Stimulated activated CD4-positive, alpha-beta T cell treated with anti-CD3 and anti-CD28 coated beads, Interleukin-4, amount 100 ng/mL, for 48 hours (primary cell): ENCODE results near the gene KCNMA1.

Experiments used
- DNase-seq, 2 donors: peaks; one replicate each; pipeline ENCODE4 v3.0.0-alpha.2; 2020; ENCODE audit warnings: low read depth in 2 of 2

The KCNMA1 gene

DNA sequence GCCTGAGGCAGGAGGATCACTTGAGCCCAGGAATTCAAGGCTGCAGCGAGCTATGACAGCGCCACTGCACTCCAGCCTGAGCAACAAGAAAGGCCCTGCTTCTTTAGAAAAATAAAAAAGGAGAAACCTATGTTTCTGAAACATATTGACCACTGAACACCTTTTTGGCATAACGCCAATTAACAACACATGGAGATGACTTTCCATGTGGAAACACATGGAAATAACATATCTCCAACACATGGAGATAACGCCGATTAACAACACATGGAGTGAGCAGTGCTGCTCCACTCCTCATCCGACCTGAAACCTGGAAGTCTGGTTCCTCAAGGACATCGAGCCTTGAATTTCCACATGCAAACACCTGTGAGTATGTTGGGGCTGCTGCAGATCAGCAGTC, 126.9 kb downstream of the KCNMA1 start:
- no peak for DNase-seq

DNA sequence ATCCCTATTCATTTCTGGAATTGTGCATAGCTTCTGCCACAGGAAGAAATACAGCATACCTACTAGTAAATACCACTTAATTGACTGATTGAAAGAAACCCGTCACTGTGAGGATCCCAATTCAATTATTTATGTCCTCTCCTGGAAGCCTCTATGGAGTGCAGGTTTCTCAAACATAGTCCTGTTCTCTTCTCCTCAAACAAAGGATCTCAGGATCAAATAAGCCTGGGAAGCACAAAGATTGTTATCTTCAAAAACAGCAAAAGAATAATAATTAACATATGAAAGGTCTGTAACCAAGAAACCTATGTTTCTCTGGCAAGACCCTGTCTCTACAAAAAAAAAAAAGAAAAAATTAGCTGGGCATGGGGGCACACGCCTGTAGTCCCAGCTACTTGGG, 127.3 kb downstream of the KCNMA1 start:
- no peak for DNase-seq

DNA sequence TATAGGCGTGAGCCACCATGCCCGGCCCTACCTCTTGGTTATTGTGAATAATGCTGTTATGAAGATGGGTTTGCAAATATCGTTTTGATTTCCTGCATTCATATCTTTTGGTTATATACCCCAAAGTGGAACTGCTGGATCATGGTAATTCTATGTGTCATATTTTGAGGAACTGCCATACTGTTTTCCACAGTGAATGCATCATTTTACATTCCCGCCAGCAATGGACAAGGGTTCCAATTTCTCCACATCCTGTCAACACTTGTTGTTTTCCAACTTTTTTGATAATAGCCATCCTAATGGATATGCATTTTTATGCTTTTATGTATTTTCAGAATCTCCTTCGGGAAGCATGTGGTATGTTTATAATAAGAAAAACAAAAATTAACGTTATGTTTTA, 128.2 kb downstream of the KCNMA1 start:
- no peak for DNase-seq

DNA sequence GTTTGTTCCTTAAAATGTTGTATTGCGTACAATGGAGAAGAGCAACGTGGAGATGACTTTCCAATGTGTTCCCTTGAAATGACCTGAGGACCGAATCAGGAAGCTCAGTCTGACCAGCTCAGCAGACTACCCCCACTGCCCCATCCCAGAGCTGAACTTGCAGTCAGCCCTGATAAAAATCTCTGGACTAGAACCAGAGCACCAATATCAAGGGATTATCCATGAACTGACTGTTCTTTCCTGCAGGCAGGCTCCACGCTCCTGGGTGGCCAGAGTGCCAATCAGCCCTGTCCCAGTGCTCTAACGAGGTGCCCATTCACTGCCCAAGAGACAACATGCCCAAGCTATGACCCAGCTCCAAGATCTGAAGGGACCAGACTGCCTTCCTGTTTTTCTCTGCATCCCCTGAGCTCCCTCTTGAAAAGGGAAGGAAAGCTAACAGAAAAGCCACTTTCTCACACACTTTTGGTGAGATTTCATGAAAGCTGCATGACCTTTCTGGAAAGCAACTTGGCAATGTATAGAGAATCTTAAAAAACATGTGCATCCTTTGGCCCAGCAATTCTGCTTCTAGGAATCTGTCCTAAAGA, 130.2 kb downstream of the KCNMA1 start:
- no peak for DNase-seq

DNA sequence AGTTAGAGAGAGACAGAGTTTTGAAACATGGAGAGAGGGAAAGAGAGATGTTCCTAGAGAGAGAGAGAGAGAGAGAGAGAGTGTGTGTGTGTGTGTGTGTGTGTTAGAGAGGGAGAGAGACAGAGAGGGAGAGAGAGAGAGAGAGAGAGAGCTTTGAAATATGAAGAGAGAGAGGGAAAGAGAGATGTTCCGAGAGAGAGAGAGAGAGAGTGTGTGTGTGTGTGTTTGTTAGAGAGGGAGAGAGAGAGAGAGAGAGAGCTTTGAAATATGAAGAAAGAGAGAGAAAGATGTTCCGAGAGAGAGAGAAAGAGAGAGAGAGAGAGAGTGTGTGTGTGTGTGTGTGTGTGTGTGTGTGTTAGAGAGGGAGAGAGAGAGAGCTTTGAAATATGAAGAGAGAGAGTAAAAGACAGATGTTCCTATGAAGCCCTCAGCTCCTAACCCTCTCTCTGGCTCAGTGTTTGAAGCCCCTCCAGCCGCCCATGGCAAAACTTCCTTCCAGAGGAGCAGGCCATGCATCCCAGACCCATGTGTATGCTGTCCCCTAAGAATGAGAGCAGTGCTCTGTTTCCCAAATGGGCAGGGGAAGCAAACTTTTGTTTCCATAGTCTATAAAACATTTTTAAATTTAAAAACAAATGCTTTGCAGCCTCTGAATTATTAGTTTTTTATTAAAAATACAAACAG, 130.9 kb downstream of the KCNMA1 start:
- no peak for DNase-seq

DNA sequence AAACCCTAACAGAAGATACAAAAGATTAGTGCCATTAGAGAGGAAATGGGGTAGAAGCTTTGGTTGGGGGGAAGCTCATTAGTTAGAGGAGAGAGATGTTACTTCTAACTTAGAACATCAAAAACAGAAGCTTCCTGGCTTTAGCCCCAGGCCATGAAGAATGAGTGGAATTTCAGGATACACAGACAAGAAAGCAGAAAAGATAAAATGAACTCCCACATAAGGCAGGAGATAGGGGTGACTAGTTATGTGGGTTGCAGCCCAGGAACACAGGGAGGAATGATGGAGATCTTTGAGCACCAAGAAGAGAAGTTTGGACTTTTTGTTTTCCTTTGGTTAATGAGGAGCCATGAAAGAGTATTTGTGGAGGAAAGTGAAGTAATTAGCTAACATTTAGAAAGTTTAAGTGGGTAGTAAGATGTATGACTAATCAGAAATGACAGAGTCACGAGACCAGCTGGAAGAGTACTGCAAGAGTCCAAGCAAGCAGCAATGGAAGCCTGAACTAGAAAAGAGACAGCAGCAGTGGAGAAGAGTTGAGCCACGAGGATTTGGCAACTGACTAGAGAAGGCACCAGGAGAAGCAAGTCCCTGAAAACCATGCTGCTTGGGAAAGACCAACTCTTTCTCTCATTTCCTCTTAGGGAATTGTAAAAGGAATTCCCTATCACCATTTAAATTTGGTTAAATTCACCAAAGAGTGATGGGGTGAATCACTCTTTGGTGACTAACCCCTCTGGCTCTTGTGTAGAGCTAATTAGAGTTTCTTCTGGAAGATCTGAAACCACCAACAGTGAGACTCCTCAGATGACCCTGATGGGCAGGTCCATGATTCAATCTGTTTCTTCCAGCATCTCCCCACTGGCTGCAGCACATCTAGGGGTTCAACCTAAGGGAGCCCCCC, 131.9 kb downstream of the KCNMA1 start:
- no peak for DNase-seq

DNA sequence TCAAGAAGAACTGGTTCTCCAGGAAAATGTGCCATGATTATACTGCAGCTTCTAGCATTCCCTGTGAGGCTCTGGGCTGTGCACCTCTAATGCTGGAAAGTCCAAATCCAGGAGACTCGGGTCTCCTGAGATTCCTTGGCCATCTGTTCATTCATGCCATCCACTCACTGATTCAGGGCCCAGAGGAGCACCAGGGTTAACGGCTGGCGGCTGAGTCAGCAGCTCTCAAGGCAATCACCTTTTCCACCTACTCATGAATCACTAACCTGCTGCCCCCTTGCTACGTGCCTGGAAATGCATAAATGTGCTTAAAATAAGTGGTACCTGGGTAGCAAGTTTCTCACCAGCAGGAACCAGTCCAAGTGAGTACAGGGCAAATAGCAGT, 132.7 kb downstream of the KCNMA1 start:
- no peak for DNase-seq

DNA sequence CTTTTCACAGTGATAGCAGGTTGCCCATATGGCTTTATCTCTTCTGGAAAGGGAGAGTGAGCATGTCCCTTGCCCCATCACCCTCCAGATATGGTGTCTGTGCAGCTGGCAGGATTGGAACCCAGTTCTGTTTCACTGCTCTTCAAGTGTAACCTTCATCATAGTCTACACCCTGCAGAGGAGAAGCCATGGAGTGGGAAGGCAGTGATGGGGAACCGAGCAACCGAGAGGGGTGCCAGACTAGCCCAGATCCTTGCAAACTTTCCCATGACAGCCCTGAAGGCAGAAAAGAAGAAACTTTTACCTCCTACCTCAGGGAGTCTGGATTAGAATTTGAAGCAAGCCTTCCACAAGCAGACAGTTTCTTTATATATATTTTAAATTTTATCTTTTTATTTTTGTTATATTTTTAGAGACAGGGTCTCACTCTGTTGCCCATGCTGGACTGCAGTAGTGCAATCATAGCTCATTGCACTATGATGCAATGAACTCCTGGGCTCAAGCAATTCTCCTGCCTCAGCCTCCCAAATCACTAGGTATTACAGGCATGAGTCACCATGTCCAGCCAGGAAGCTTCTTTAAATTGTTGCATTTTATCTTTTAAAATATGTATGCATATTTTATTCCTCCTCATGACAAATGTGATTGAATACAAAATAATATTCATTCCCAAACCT, 133.3 kb downstream of the KCNMA1 start:
- DNase-seq, result no peak

DNA sequence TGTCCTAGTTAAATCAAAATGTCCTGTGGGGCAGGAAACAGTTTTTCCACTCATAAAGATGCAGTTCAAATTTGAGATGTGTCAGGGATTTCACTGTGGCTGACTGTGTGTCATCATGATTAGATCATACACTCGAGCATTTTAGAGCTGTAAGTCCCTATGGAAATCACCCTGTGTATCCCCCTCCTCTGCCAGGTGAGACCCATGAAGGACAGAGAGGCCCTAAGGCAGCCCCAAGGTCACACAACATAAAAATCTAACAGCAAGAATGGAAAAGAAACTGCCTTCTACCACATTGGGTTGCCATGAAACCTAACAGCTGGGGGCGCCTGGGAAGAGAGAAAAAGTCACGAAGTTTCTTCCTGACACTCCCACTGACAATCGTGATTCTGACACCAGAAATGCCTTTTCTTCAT, 135.8 kb downstream of the KCNMA1 start:
- DNase-seq, result no peak

DNA sequence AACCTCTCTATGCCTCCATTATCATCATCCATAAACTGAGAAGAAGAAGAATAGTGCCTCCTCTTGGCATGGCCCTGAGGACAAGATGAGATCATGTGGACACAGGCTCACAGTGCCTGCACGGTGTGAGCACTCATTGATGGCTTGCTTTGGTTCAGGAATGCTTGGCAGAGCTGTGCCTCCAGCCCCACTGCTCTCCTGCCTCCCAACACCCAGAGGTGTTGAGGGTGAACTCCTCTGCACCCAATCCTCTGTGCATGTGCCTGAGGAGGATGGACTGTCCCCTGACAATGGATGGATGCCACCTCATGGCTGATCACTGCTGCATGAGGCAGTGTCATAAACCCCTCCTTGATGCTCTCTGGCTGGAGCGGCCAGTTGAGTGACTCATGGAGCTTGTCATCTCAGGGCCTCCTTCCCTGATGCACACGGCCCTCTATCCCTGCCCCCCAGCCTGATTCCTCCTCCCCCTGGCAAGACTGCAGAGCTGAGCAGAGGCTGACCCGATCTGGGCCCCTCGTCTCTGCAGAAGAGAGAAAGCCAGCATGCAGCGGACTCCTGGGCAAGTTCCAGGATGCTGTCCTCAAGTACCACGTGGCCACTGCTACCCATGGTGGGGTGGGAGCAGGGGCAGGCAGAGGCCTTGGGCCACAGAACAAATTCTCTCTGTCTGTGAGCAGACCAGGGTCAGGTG, 136.3 kb downstream of the KCNMA1 start:
- no peak for DNase-seq

DNA sequence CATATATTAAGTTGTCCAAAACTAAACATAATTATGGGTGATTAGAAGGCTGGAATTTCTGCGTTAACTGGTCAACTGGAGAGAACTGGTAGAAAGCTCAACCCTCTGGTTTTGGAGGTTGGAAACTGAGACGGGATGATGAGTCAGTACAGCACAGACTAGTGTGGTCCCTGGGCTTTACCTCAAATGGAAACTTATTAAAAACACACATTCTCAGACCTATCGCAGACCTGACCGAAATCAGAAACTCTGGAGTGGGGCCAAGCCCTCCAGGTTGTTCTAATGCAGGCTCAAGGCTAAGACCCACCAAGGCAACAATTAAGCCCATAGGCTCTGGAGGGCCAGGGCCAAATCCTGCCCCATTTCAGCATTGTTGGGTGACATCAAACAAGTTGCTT, 136.9 kb downstream of the KCNMA1 start:
- DNase-seq, result no peak

DNA sequence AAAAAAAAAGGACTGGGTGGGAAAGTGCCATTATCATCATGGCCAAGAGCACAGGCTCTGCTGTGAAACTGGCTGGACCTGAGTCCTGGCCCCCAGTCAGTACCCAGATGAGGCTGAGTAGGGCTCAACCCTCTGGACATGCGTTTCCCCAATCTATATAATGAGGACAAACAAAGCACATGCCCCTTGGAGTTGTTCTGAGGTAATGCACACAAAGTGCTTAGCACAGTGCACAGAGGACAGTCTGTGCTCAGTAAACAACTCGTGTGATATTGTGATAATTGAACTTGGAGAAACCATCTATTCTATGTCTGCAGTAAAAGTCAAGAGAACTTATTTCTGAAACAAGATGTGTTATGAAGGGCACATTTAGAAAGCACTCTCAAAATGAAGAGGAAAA, 138.8 kb downstream of the KCNMA1 start:
- no peak for DNase-seq

DNA sequence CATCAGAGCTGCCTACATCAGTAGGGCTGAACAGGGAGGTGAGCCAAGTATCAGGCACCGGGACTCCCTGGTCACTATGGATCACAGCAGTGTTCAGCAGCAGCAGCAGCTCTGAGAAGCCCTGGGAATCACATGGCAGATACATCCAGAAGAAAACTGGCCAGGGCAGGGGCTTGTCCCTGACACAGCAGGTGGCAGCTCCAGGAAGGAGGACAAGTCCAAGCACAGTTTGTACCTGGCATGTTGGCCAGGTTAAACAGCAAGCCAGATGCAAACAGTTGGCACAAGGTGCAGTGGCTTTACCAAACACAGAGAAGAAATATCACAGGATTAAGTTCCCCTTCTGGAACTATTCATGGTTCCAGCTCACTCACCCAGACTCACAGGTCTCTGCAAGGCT, 139.4 kb downstream of the KCNMA1 start:
- DNase-seq, result no peak

DNA sequence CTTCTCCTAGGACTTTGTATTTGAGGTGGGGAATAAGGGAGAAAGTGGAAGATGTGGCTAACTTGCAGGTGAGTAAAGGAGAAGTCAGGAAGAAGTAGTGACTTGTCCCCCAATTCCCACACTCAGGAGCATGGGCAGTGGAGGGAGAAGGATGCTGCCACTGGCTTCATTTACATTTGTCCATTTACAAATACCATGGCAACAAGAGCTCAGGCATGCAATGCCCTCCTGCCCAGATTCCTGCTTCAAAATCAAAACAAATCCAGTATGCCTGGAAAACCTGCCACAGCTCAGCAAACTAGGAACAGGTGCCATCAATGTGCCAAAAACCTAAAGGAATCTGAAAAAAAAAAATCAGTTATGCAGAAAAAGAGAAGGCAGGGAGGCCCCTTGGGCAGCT, 139.9 kb downstream of the KCNMA1 start:
- no peak for DNase-seq

DNA sequence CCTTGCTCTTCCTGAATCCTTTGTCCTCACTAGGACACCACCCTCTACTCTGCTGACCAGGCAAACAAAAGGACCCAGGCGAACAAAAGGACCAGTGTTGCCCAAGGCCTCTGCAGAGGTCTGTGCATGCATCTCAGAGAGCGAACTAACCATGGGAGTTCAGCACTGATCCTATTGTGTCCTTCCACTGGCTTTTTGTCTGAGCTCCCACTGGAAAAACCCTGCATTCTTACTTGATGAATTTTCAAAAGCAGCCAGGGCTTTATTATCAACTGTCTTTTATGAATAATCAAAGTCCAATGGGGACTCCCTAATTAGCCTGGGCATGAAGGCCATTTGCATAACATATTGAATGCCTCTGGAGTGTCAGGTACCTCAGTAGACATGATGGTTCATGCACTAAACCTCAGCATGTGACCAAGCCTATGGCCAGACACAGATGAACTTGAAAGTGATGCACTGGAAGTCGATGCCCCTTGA, 140.6 kb downstream of the KCNMA1 start:
- no peak for DNase-seq

DNA sequence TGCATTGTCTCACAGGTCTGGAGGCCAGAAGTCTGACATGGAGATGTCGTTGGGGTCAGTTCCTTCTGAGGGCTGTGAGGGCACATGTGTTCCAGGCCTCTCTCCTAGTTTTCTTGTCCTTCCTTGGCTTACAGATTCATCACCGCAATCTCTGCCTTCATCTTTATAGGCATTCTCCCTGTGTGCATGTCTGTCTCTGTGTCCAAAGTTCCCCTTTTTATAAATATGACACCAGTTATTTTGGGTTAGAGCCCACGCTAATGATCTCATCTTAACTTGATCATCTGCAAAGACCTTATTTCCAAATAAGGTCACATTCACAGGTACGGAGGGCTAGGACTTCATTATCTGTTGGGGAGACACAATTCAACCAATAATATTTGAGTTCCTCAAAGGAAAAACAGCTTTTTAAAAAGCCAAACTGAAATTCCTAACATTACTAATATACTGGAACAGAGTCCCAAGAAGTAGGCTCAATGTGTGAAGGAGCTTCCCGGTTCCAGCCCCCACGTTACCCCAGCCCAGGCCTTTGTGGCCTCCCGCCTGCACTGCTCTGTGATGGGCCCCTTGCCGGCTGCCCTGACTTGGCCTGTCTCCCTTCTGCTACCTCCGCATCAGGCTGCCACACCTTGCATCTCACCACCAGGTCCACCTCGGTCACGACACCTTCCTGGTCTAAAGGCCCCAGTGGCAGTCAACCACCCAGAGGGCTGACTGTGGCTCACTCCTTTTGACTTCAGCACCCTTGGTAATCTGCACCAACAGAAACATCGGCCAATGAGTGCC, 142.7 kb downstream of the KCNMA1 start:
- no peak for DNase-seq

DNA sequence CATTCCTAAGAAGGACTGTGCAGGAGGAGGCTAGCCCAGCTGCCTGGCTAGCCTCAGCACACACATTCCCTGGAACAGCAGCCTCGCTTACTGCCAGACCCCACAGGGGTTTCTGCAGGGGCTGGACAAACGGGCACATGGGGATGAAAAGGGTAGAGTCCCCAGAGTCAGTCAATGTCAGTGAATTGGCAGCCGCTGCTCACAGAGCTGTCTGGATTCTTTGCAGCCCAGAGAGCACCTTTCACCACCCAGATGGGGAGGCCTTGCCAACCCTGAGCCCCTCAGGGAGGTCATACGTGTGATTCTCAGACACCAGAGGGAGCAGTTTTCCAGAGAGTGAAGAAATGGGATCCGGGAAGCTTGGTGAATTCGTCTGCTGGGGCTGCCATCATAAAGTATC, 143.3 kb downstream of the KCNMA1 start:
- no peak for DNase-seq

DNA sequence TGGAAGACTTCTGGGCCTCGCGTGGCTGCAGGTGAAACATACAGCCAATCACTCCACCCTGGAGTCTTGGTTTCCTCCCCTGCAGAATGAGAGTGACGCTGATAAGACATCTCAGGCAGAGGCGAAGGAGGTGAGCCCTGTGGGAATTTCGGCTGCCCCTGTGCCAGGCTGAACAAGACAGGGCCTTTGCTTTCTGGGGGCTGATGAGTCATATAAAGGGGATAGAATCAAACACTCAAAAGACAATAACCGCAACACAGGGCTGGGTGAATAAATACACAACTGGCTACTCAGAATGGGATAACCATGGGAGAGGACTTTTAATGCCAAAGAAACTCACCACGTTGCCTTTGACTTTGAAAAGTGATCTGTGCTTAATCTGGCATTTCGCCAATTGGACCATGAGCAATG, 143.8 kb downstream of the KCNMA1 start:
- no peak for DNase-seq

DNA sequence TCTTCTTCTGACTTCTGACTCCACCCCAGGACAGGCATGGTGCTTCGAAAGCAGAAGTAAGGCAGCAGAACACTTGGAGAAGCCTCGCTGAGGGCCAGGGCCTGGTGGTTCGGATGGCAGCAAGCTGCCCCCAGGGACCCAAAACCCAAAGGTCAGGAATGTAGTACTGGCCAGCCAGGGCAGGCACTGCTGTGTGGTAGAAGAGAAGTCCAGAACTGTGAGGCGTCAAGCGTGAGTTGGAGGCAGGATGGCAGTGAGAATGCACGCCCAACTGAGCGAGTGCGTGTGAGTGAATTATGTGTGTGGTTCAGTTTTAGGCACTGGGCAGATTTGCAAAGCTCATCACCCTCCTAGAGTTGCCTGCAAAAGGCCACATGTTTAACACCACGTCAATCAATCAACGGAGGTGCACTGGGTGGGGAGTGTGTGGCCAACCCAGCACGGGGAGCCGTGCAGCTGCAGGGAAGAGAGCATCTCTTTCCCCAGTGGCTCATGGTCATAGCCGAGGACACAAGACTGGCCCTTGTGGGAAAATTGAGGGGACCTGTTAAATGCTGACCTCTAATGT, 144.3 kb downstream of the KCNMA1 start:
- no peak for DNase-seq

DNA sequence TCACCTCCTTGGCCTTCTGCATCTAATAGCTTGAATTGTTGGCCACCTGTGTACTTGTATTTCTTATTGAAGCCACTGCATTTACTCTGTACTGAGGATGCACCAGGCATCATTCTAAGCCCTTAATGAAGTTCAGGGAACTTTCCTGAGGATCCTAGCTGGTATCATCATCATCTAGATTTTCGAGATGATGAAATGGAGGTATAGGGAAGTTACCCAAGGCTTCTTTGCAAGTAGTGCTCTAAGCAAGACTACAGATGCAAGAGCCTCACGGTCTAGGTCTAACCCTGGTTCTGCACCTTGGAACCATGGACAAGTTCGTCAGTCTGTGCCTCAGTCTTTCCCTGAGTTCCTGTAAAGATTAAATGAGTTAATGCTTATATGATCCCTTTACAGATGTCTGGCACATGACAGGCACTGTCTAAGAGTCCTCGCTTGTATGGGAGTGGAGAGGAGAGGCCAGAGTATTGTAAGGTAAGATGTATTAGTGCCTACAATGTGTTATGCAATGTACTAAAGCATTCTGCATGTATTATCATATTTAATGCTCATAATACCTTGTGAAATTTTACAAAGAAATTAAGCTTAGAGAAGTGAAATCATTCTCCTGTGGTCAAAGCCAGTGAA, 145.1 kb downstream of the KCNMA1 start:
- no peak for DNase-seq
